Subcutaneous adipose tissue (tissue), 4 donors: ENCODE results near the gene AHCTF1. TPM values are rescaled to one million over a fixed set of nuclear protein-coding genes. Genes with fewer than 3 reads are reported as not detected.

Experiments
- CTCF ChIP-seq: fragments of 450-650 bp; IDR thresholded peaks from one replicate; pipeline ENCODE4 v1.5.1; 2016; ENCODE audit warnings: low read depth, mild to moderate bottlenecking, control low read depth, antibody characterized with exemption, moderate library complexity
- total RNA-seq, 4 donors: library from RNA; depleted of rRNA; stranded (reverse); fragments of >200 nt; gene quantifications; one replicate each; pipeline ENCODE4 v1.1.0, GENCODE V29; 2016

Gene AHCTF1
- total RNA-seq, 4 donors from 2014 or later, result 53.9 to 97.5 (median 64.6) TPM

- no peak for TF ChIP-seq CTCF
Observed at GRCh38 chr1:246827396-246827795, 104.4 kb downstream of the AHCTF1 start.

GRCh38 chr1:246825557-246826175 lies 106.1 kb downstream of the AHCTF1 start:
- TF ChIP-seq CTCF, result no peak

GRCh38 chr1:246824541-246824940 lies 107.2 kb downstream of the AHCTF1 start:
- TF ChIP-seq CTCF, result no peak

- TF ChIP-seq CTCF, result no peak
Observed at GRCh38 chr1:246820666-246821065, 111.1 kb downstream of the AHCTF1 start.

- TF ChIP-seq CTCF, result no peak
Observed at GRCh38 chr1:246815693-246816270, 116.0 kb downstream of the AHCTF1 start.

GRCh38 chr1:246814890-246815289 lies 116.9 kb downstream of the AHCTF1 start:
- no peak for TF ChIP-seq CTCF

- TF ChIP-seq CTCF, result no peak
Observed at GRCh38 chr1:246811985-246812384, 119.8 kb downstream of the AHCTF1 start.
